GM23248 (cell line): ENCODE data around the gene XYLB. TPM values are rescaled to one million over a fixed set of nuclear protein-coding genes. Genes with fewer than 3 reads are reported as not detected.
"Not testable (repeated sequence)": the region's sequence is repeated elsewhere in the genome, so short reads cannot be mapped to it uniquely, and the experiment has no call there.

Experiments used
- DNase-seq: peaks from one replicate; pipeline ENCODE4 v3.0.0-alpha.2; 2015
- H2AFZ ChIP-seq: fragments of 200-600 bp; sonication (generic); 2 replicates; pipeline ENCODE4 v1.6.1; 2016; ENCODE audit warnings: antibody characterized with exemption
- H3F3A ChIP-seq: fragments of 200-600 bp; sonication (generic); 2 replicates; pipeline ENCODE4 v1.6.1; 2016; ENCODE audit warnings: mild to moderate bottlenecking, antibody characterized with exemption, mixed run types; ENCODE audit not compliant: insufficient read depth
- H3K27ac ChIP-seq: fragments of 200-600 bp; sonication (generic); 2 replicates; pipeline ENCODE4 v1.5.1; 2016; ENCODE audit warnings: mild to moderate bottlenecking
- H3K27me3 ChIP-seq: fragments of 200-600 bp; sonication (generic); replicated peaks from 2 replicates; pipeline ENCODE4 v1.6.1; 2016; ENCODE audit warnings: mild to moderate bottlenecking; ENCODE audit not compliant: insufficient read depth
- H3K36me3 ChIP-seq: fragments of 200-600 bp; sonication (generic); 2 replicates; pipeline ENCODE4 v1.6.1; 2016; ENCODE audit warnings: low read depth, mild to moderate bottlenecking
- H3K4me1 ChIP-seq: fragments of 200-600 bp; sonication (generic); 2 replicates; pipeline ENCODE4 v1.6.1; 2016; ENCODE audit warnings: mild to moderate bottlenecking; ENCODE audit not compliant: insufficient read depth
- H3K4me2 ChIP-seq: fragments of 200-600 bp; sonication (generic); one replicate; pipeline ENCODE4 v1.6.1; 2016; ENCODE audit warnings: mild to moderate bottlenecking; ENCODE audit not compliant: unreplicated experiment
- H3K4me3 ChIP-seq: fragments of 200-600 bp; sonication (generic); 2 replicates; pipeline ENCODE4 v1.5.1; 2016; ENCODE audit warnings: mild to moderate bottlenecking
- H3K79me2 ChIP-seq: fragments of 200-600 bp; sonication (generic); 2 replicates; pipeline ENCODE4 v1.6.1; 2016; ENCODE audit warnings: mild to moderate bottlenecking; ENCODE audit not compliant: insufficient read depth
- H3K9ac ChIP-seq: fragments of 200-600 bp; sonication (generic); 2 replicates; pipeline ENCODE4 v1.6.1; 2016; ENCODE audit warnings: mild to moderate bottlenecking
- H3K9me2 ChIP-seq: fragments of 200-600 bp; sonication (generic); 2 replicates; pipeline ENCODE4 v1.6.1; 2016; ENCODE audit warnings: mixed run types, mild to moderate bottlenecking, moderate library complexity; ENCODE audit not compliant: insufficient read depth
- H3K9me3 ChIP-seq: fragments of 200-600 bp; sonication (generic); one replicate; pipeline ENCODE4 v1.6.1; 2017; ENCODE audit warnings: low read depth
- H4K20me1 ChIP-seq: fragments of 200-600 bp; sonication (generic); 2 replicates; pipeline ENCODE4 v1.6.0; 2016; ENCODE audit not compliant: insufficient read depth
- EZH2 ChIP-seq: fragments of 200-600 bp; sonication (generic); IDR thresholded peaks from 2 replicates; pipeline ENCODE4 v1.6.1; 2018; ENCODE audit warnings: antibody characterized with exemption, mild to moderate bottlenecking; ENCODE audit not compliant: insufficient read depth, poor library complexity, severe bottlenecking
- EZH2phosphoT487 ChIP-seq: fragments of 200-600 bp; sonication (generic); IDR thresholded peaks from 2 replicates; pipeline ENCODE4 v1.6.1; 2018; ENCODE audit warnings: antibody characterized with exemption, moderate library complexity, mild to moderate bottlenecking, low read depth; ENCODE audit not compliant: insufficient read depth
- WGBS, 2 experiments: methylation state at CpG; one replicate each; pipeline ENCODE4 v1.1.6; 2015 to 2017; ENCODE audit warnings: low lambda C conversion rate in 2 of 2, low coverage in 1 of 2; ENCODE audit errors: missing lambda C conversion rate in 2 of 2; 5-methylcytosine and 5-hydroxymethylcytosine counted together
- in situ Hi-C: fragments of 300-500 bp; cut with MboI; formaldehyde crosslinking; loops from 2 replicates; pipeline ENCODE4 v1.15.0; 2020
- polyA plus RNA-seq: library from polyadenylated mRNA; unstranded; fragments of >200 nt; fragmentation: Nextera tagmentation; extraction: Ambion mirVana; gene quantifications from 2 replicates; pipeline ENCODE4 v1.2.1, GENCODE V29; 2016
- total RNA-seq: library from RNA; depleted of rRNA; stranded (reverse); fragments of >200 nt; shearing (Covaris generic); gene quantifications from 2 replicates; pipeline ENCODE4 v1.2.3, GENCODE V29; 2014; rRNA removed

The XYLB gene
- total RNA-seq (4.1 and 4.8 TPM in 2 replicates), polyA plus RNA-seq (5.2 and 5.4 TPM in 2 replicates)

DNA sequence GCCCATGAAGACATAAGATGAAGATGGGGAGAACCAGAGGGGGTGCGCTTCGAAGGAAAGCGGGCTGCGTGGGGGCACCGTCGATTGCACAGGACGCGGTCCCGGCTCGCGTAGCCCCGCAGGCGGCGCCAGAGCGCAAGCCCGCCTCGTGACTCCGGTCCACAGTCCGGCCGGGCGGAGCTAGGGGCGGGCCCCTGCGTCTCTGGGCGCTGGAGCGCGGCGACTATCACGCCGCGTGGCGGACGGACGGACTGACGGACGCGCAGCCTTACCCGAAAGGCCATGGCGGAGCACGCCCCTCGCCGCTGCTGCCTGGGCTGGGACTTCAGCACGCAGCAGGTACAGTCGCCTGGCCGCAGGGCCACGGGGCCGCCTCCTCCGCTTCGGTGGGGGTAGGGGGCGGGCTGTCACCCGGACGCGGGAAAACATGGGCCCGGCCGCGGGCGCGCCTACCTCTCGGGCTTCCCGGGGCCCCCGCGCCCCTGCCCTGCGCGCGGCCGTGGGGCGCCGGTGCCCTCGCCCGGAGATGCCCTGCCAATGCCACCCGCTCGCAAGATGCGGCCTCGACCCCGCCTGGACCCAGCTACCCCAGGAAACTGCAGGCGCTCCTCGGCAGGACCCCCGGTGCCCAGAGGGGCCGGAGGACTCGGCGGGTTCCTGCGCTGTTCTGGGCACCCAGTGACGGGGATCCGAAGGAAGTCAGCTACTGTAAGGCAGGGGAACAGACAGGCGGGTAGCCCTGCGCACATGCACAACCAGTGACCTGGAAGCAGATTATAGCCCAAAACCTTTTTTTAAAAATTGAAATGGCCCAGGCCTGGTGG is at the start of gene XYLB:
TSS of gene XYLB (plus strand) at position 199 of the 824 bp plus-strand sequence. CDS start at position 283, 84 bp downstream.
- peaks cover 19% of the 10 kb centered on the region for H3F3A ChIP-seq
- H3K4me1 ChIP-seq, result peaks cover 20% of the 10 kb centered on the region; the same call in 1 of the 2 replicates
- in situ Hi-C loops, result loop anchor here (10.0 kb wide), 1 partner anchor 138 kb away; no protein-coding TSS in a partner anchor
- DNase-seq, result peak; percentile 96
- 1 to 2% methylated on average over 44 to 70 of the region's 85 CpGs for WGBS, 2 experiments
- H3K79me2 ChIP-seq, result peaks cover 18% of the 10 kb centered on the region
- H3K36me3 ChIP-seq, result no peaks in the 10 kb centered on the region
- no peak within 1 kb of the TSS for H3K27ac ChIP-seq
- H3K4me3 ChIP-seq, result peak within 1 kb of the TSS; percentile 81
- H2AFZ ChIP-seq, result peak within 1 kb of the TSS; percentile 93
- H3K4me2 ChIP-seq, result peak within 1 kb of the TSS; percentile 87
- H3K9me2 ChIP-seq, result no peaks in the 10 kb centered on the region
- H4K20me1 ChIP-seq, result no peaks in the 10 kb centered on the region
- no peaks in the 10 kb centered on the region for H3K9me3 ChIP-seq
- peak within 1 kb of the TSS; percentile 73 for H3K9ac ChIP-seq
- H3K27me3 ChIP-seq, result no peaks in the 10 kb centered on the region
- TF ChIP-seq EZH2 (no peak), EZH2phosphoT487 (no peak)

DNA sequence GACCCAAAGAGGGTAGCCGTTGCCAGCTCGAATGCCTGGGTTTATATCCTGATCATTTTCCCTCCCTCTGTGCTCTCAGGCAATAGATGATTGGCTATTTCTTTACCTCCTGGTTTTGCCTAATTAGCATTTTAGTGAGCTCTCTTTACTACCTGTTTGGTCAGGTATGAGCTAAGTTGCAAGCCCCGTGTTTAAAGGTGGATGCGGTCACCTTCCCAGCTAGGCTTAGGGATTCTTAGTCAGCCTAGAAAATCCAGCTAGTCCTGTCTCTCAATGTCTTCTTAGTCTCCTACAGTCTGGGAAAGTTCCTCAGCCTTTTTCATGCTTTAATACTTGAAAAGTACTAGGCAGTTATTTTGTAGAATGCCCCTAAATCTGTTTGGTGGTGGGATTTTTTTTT is 49.5 kb upstream of the XYLB start:
- H3K36me3 ChIP-seq, H2AFZ ChIP-seq, H3K9me2 ChIP-seq, H4K20me1 ChIP-seq, in situ Hi-C loops, H3K4me1 ChIP-seq, H3K4me3 ChIP-seq, H3K27ac ChIP-seq, H3F3A ChIP-seq, DNase-seq, H3K9me3 ChIP-seq, H3K79me2 ChIP-seq, H3K4me2 ChIP-seq, H3K27me3 ChIP-seq, H3K9ac ChIP-seq: not testable (repeated sequence)
- 89 to 91% methylated on average over 4 of the region's 4 CpGs for WGBS, 2 experiments

DNA sequence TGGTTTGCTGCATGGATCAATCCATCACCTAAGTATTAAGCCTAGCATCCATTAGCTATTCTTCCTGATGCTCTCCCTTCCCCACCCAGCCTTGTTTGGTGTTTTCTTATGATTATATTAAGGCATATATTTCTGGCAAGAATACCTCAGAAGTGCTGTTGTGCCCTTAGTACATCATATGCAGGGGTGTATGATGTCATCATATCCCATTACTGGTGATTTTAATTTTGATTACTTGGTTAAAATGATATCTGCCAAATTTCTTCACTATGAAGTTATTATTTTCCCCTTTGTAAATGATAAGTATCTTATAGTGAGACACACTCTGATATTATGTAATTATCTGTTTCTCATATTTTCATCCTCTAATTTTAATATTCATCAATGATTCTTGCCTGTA is 49.0 kb upstream of the XYLB start:
- in situ Hi-C loops, result no loop called here
- H3K4me3 ChIP-seq, result no peak overlapping the region
- H3K27ac ChIP-seq, result no peak overlapping the region
- no peaks in the 10 kb centered on the region for H3K79me2 ChIP-seq
- H3F3A ChIP-seq, result no peaks in the 10 kb centered on the region
- H3K27me3 ChIP-seq, result no peaks in the 10 kb centered on the region
- no peaks in the 10 kb centered on the region for H4K20me1 ChIP-seq
- H3K9me3 ChIP-seq, result no peaks in the 10 kb centered on the region
- DNase-seq, result no peak
- H3K9me2 ChIP-seq, result no peaks in the 10 kb centered on the region
- no peaks in the 10 kb centered on the region for H3K4me1 ChIP-seq
- no peaks in the 10 kb centered on the region for H3K36me3 ChIP-seq
- TF ChIP-seq EZH2 (no peak), EZH2phosphoT487 (no peak)
- H3K9ac ChIP-seq, result no peak overlapping the region
- H2AFZ ChIP-seq, result no peak overlapping the region
- H3K4me2 ChIP-seq, result no peak overlapping the region

DNA sequence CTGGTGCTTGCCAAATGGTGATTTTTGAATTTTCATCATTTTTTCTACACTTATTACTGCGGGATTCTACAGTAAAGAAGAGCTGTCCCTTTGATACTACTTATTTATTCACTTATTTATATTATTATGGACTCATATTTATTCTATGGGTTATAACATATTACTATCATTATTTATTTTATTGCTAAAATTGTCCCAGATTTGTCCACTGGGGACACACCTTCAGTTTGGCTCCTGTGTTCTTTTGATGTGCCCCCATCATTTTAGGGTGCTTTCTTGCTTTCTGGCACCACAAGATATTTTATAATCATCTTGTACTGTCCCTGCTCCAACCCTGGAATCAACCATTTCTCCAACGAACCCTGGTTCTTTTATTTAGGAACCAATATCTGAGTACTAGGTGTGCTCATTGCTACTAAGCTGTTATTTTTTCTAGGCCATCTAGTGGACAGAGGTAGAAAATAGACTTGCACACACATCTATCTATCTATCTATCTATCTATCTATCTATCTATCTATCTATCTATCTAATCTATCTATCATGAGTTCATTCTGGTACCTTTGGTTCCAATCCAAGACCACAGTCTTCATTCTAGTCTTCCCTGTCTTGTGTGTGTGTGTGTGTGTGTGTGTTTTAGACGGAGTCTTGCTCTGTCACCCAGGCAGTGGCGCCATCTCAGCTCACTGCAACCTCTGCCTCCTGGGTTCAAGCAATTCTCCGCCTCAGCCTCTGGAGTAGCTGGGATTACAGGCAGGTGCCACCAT is 48.5 kb upstream of the XYLB start:
- Histone ChIP-seq H3K4me2 (no peak overlapping the region), H3K4me3 (no peak overlapping the region), H3K27ac (no peak overlapping the region), H3K9me3 (no peaks in the 10 kb centered on the region), H3K79me2 (no peaks in the 10 kb centered on the region), H3K9ac (no peak overlapping the region), H4K20me1 (no peaks in the 10 kb centered on the region), H3K27me3 (no peaks in the 10 kb centered on the region), H3F3A (no peaks in the 10 kb centered on the region), H3K4me1 (no peaks in the 10 kb centered on the region), H3K36me3 (no peaks in the 10 kb centered on the region), H2AFZ (no peak overlapping the region), H3K9me2 (no peaks in the 10 kb centered on the region)
- DNase-seq, result peak; percentile 43
- 59 to 70% methylated on average over 5 of the region's 5 CpGs for WGBS, 2 experiments
- TF ChIP-seq EZH2phosphoT487, result no peak
- no peak for TF ChIP-seq EZH2
- in situ Hi-C loops, result no loop called here
